GM12801 (cell line): ENCODE results near the gene ZNF10.

Experiments
- TF ChIP-seq, protein P1 (sequence below): IDR thresholded peaks from one replicate; pipeline ENCODE4 v1.5.1; 2011; ENCODE audit warnings: control low read depth; ENCODE audit not compliant: insufficient read length; ENCODE audit errors: extremely low read depth

ZNF10 gene

DNA sequence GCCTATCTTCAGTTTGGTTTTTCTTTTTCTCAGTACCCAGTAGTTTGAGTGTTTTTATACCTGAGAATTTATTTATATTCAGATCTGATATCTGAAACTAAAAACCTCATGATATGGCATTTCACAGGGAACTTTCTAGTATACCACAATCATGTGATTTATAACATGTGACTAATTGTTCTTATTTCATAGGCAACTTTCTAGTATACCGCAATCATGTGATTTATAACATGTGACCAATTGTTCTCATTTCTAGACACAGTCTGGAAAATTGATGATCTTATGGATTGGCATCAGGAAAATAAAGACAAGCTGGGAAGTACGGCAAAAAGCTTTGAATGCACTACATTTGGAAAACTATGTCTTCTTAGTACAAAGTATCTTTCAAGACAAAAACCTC is 71.5 kb downstream of the ZNF10 start:
- TF ChIP-seq, protein P1, sequence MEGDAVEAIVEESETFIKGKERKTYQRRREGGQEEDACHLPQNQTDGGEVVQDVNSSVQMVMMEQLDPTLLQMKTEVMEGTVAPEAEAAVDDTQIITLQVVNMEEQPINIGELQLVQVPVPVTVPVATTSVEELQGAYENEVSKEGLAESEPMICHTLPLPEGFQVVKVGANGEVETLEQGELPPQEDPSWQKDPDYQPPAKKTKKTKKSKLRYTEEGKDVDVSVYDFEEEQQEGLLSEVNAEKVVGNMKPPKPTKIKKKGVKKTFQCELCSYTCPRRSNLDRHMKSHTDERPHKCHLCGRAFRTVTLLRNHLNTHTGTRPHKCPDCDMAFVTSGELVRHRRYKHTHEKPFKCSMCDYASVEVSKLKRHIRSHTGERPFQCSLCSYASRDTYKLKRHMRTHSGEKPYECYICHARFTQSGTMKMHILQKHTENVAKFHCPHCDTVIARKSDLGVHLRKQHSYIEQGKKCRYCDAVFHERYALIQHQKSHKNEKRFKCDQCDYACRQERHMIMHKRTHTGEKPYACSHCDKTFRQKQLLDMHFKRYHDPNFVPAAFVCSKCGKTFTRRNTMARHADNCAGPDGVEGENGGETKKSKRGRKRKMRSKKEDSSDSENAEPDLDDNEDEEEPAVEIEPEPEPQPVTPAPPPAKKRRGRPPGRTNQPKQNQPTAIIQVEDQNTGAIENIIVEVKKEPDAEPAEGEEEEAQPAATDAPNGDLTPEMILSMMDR, result no peak

DNA sequence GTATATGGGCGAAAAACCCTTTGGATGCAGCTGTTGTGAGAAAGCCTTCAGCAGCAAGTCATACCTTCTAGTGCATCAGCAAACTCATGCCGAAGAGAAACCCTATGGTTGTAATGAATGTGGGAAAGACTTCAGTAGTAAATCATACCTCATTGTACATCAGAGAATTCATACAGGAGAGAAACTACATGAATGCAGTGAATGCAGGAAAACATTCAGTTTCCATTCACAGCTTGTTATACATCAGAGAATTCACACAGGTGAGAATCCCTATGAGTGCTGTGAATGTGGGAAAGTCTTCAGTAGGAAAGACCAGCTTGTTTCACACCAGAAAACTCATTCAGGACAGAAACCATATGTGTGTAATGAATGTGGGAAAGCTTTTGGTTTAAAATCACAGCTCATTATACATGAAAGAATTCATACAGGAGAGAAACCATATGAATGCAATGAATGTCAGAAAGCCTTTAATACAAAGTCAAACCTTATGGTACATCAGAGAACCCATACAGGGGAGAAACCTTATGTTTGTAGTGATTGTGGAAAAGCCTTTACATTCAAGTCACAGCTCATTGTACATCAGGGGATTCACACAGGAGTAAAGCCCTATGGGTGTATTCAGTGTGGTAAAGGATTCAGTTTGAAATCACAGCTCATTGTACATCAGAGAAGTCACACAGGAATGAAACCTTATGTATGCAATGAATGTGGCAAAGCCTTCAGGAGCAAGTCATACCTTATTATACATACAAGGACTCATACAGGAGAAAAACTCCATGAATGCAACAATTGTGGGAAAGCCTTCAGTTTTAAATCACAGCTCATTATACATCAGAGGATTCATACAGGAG is 72.3 kb downstream of the ZNF10 start:
- TF ChIP-seq, protein P1, result no peak

DNA sequence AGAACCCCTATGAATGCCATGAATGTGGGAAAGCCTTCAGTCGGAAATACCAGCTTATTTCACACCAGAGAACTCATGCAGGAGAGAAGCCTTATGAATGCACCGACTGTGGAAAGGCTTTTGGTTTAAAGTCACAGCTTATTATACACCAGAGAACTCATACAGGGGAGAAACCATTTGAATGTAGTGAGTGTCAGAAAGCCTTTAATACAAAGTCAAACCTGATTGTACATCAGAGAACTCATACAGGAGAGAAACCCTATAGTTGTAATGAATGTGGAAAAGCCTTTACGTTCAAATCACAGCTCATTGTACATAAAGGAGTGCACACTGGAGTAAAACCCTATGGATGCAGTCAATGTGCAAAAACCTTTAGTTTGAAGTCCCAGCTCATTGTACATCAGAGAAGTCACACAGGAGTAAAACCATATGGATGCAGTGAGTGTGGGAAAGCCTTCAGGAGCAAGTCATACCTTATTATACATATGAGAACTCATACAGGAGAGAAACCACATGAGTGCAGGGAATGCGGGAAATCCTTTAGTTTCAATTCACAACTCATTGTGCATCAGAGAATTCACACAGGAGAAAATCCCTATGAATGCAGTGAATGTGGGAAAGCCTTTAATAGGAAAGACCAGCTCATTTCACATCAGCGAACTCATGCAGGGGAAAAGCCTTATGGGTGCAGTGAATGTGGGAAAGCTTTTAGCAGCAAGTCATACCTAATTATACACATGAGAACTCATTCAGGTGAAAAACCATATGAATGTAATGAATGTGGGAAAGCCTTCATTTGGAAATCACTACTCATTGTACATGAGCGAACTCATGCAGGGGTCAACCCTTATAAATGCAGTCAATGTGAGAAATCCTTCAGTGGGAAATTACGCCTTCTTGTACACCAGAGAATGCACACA is 73.2 kb downstream of the ZNF10 start:
- TF ChIP-seq, protein P1, result no peak

DNA sequence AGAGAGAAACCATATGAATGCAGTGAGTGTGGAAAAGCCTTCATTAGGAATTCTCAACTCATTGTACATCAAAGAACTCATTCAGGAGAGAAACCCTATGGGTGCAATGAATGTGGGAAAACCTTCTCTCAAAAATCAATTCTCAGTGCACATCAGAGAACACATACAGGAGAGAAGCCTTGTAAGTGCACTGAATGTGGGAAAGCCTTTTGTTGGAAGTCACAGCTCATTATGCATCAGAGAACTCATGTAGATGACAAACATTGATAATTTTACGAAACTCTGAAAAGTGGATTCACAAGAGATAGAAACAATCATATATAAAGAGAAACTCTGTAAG is 73.8 kb downstream of the ZNF10 start:
- TF ChIP-seq, protein P1, result no peak

DNA sequence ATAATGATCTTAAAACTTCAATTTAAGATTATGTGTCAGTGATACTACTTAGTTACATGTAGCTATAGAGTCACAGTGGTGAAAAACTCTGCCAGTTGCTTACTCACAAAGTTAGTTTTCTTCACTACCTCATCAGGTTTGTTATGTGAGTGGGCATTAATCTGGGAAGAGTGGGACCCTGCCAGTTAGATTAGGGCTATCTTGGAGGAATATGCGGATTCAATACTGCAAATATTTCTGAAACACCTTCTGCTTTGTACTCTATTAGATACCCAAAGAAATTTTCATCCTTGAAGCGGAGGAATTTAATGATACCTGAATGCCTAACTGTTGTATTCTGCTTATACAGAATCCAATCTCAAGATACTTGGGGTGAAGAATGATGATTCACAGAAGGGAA is 76.0 kb downstream of the ZNF10 start:
- TF ChIP-seq, protein P1, result no peak
